Activated B cell treated with CpG ODN at 0.5 μM for 24 hours (primary cell): Measurements from ENCODE around the gene CFAP221. TPM values are rescaled to one million over a fixed set of nuclear protein-coding genes. Genes with fewer than 3 reads are reported as not detected.
A peak's percentile ranks its signal among the peaks of the same experiment; 100 is the strongest.

Source experiments
- ATAC-seq: fragments of 200-7000 bp; cut with Tn5 transposase; one replicate; pipeline ENCODE4 v1.10.0; 2021; ENCODE audit warnings: low read depth, mild to moderate bottlenecking, moderate library complexity
- CTCF ChIA-PET: fragments of 350-600 bp; sonication (Branson Sonifier 250); formaldehyde crosslinking; loops from one replicate; lab custom pipeline; 2021; ENCODE audit warnings: antibody characterized with exemption; lab: Charles Lee
- POLR2A ChIA-PET: fragments of 350-600 bp; sonication (Branson Sonifier 250); formaldehyde crosslinking; loops from one replicate; lab custom pipeline; 2021; ENCODE audit warnings: antibody characterized with exemption; lab: Charles Lee
- DNase-seq: peaks from one replicate; pipeline ENCODE4 v3.0.0; 2022
- H3K27ac Mint-ChIP-seq: one replicate; pipeline ENCODE4 v1.8.0; 2020; ENCODE audit warnings: mixed read lengths
- H3K27me3 Mint-ChIP-seq: one replicate; pipeline ENCODE4 v1.8.0; 2021; ENCODE audit warnings: mixed read lengths
- H3K36me3 Mint-ChIP-seq: one replicate; pipeline ENCODE4 v1.8.0; 2021; ENCODE audit warnings: low read depth, mixed read lengths
- H3K4me1 Mint-ChIP-seq: one replicate; pipeline ENCODE4 v1.8.0; 2021; ENCODE audit warnings: mixed read lengths
- H3K4me3 Mint-ChIP-seq: one replicate; pipeline ENCODE4 v1.8.0; 2020; ENCODE audit warnings: mild to moderate bottlenecking, mixed read lengths
- H3K9me3 Mint-ChIP-seq: one replicate; pipeline ENCODE4 v1.8.0; 2020; ENCODE audit warnings: mixed read lengths
- CTCF ChIP-seq: fragments of 200-600 bp; IDR thresholded peaks from one replicate; pipeline ENCODE4 v1.8.0; 2022; ENCODE audit warnings: antibody characterized with exemption, mild to moderate bottlenecking
- intact Hi-C: fragments of 100-400 bp; cut with micrococcal nuclease; formaldehyde crosslinking; loops from one replicate; pipeline ENCODE4 v1.15.1; 2024
- total RNA-seq: library from RNA; stranded (reverse); gene quantifications from 2 replicates; pipeline ENCODE4 v1.2.3, GENCODE V29; 2022

CFAP221 gene
- total RNA-seq, 1 donor from 2014 or later, result not detected

GRCh38 chr2:119678021-119678656, 133.9 kb downstream of the CFAP221 start:
- Mint-ChIP-seq H3K27ac (peak overlapping the region; percentile 68), H3K4me1 (peaks cover 23% of the 10 kb centered on the region), H3K36me3 (peaks cover 14% of the 10 kb centered on the region), H3K4me3 (peak overlapping the region; percentile 90), H3K27me3 (no peaks in the 10 kb centered on the region), H3K9me3 (no peaks in the 10 kb centered on the region)
- intact Hi-C loops, result loop anchor here (2.0 to 5.0 kb wide), 5 partner anchors 246 to 1974 kb away; partner anchors contain the start of genes EPB41L5, TMEM185B and TMEM37
- ATAC-seq (no peak), DNase-seq (no peak)
- TF ChIP-seq CTCF, result no peak
- ChIA-PET CTCF (interaction anchor here (0.9 to 1.3 kb wide), 2 partner anchors 36 to 499 kb away, joined by 3 read pairs; no protein-coding TSS in a partner anchor), POLR2A (interaction anchor here (0.6 to 1.4 kb wide), 8 partner anchors 31 to 574 kb away, joined by 3 to 17 read pairs (median 4); partner anchors contain the start of genes PTPN4, RALB and TMEM185B)

GRCh38 chr2:119679526-119679837, 135.2 kb downstream of the CFAP221 start:
- ChIA-PET CTCF (interaction anchor here (0.6 to 1.3 kb wide), 2 partner anchors 23 to 37 kb away, joined by 3 read pairs; no protein-coding TSS in a partner anchor), POLR2A (interaction anchor here (1.2 to 1.4 kb wide), 6 partner anchors 32 to 544 kb away, joined by 3 to 17 read pairs (median 5); partner anchors contain the start of genes PTPN4 and TMEM185B)
- H3K4me3 Mint-ChIP-seq, result peak overlapping the region; percentile 90
- H3K4me1 Mint-ChIP-seq, result peaks cover 23% of the 10 kb centered on the region
- no peak for ATAC-seq
- peaks cover 14% of the 10 kb centered on the region for H3K36me3 Mint-ChIP-seq
- TF ChIP-seq CTCF, result no peak
- no peak for DNase-seq
- peak overlapping the region; percentile 61 for H3K27ac Mint-ChIP-seq
- H3K9me3 Mint-ChIP-seq, result no peaks in the 10 kb centered on the region
- intact Hi-C loops, result loop anchor here (1.0 to 5.0 kb wide), 9 partner anchors 80 to 1973 kb away; partner anchors contain the start of genes C2orf76, DBI, EPB41L5 and PTPN4
- no peaks in the 10 kb centered on the region for H3K27me3 Mint-ChIP-seq

- ATAC-seq (no peak), DNase-seq (no peak)
- intact Hi-C loops, result loop anchor here (1.0 to 5.0 kb wide), 9 partner anchors 79 to 1972 kb away; partner anchors contain the start of genes C2orf76, DBI, EPB41L5 and PTPN4
- Mint-ChIP-seq H3K27me3 (no peaks in the 10 kb centered on the region), H3K36me3 (peaks cover 14% of the 10 kb centered on the region), H3K27ac (peak overlapping the region; percentile 61), H3K4me1 (peaks cover 23% of the 10 kb centered on the region), H3K9me3 (no peaks in the 10 kb centered on the region), H3K4me3 (peak overlapping the region; percentile 90)
- ChIA-PET CTCF (interaction anchor here (0.6 kb wide), 1 partner anchor 23 kb away, joined by 3 read pairs; no protein-coding TSS in a partner anchor), POLR2A (no interaction called here)
- no peak for TF ChIP-seq CTCF
Measured at GRCh38 chr2:119679846-119680245, 135.6 kb downstream of the CFAP221 start.

- TF ChIP-seq CTCF, result no peak
- H3K36me3 Mint-ChIP-seq, result peaks cover 14% of the 10 kb centered on the region
- ATAC-seq, result no peak
- H3K4me1 Mint-ChIP-seq, result peaks cover 23% of the 10 kb centered on the region
- no peaks in the 10 kb centered on the region for H3K9me3 Mint-ChIP-seq
- ChIA-PET CTCF (no interaction called here), POLR2A (no interaction called here)
- peak overlapping the region; percentile 48 for H3K4me3 Mint-ChIP-seq
- no peaks in the 10 kb centered on the region for H3K27me3 Mint-ChIP-seq
- intact Hi-C loops, result no loop called here
- DNase-seq, result no peak
- no peak overlapping the region for H3K27ac Mint-ChIP-seq
Measured at GRCh38 chr2:119680457-119681202, 136.4 kb downstream of the CFAP221 start.
